GM15510 (cell line): ENCODE results near the gene ARID3B.

Source experiments
- POLR2A ChIP-seq: IDR thresholded peaks from 3 replicates; pipeline ENCODE4 v1.6.1; 2011; ENCODE audit warnings: borderline replicate concordance; ENCODE audit not compliant: insufficient read length; ENCODE audit errors: extremely low read depth

ARID3B gene

GRCh38 chr15:74608786-74609185 lies 67.8 kb downstream of the ARID3B start:
- no peak for TF ChIP-seq POLR2A

GRCh38 chr15:74609938-74610301 lies 68.9 kb downstream of the ARID3B start:
- no peak for TF ChIP-seq POLR2A

GRCh38 chr15:74610302-74610951 lies 69.4 kb downstream of the ARID3B start:
- no peak for TF ChIP-seq POLR2A

- no peak for TF ChIP-seq POLR2A
Measured at GRCh38 chr15:74611341-74611740, 70.3 kb downstream of the ARID3B start.

- no peak for TF ChIP-seq POLR2A
Measured at GRCh38 chr15:74611834-74612233, 70.8 kb downstream of the ARID3B start.

GRCh38 chr15:74612677-74613076 lies 71.7 kb downstream of the ARID3B start:
- TF ChIP-seq POLR2A: no peak

GRCh38 chr15:74613089-74613952 lies 72.3 kb downstream of the ARID3B start:
- no peak for TF ChIP-seq POLR2A

GRCh38 chr15:74613953-74614743 lies 73.1 kb downstream of the ARID3B start:
- no peak for TF ChIP-seq POLR2A

GRCh38 chr15:74614744-74615507 lies 73.9 kb downstream of the ARID3B start:
- TF ChIP-seq POLR2A: peak; percentile 43

GRCh38 chr15:74615508-74616365 lies 74.7 kb downstream of the ARID3B start, which contains the start of gene CLK3:
TSS of gene CLK3 (plus strand) at chr15:74615836. CDS start at chr15:74619197, 3,361 bp downstream.
- TF ChIP-seq POLR2A: peak; percentile 79

GRCh38 chr15:74616366-74616939 lies 75.4 kb downstream of the ARID3B start:
- TF ChIP-seq POLR2A: peak; percentile 33

- no peak for TF ChIP-seq POLR2A
Measured at GRCh38 chr15:74616996-74617395, 76.0 kb downstream of the ARID3B start.
